Small intestine (tissue), 7 donors: ENCODE data around the gene NFIX. TPM values are rescaled to one million over a fixed set of nuclear protein-coding genes. Genes with fewer than 3 reads are reported as not detected.
A peak's percentile ranks its signal among the peaks of the same experiment; 100 is the strongest.
"Not testable (repeated sequence)": the region's sequence is repeated elsewhere in the genome, so short reads cannot be mapped to it uniquely, and the experiment has no call there.

Experiments
- DNase-seq, 2 donors: peaks; one replicate each; pipeline versions ENCODE4 v3.0.0 to v3.0.0-alpha.2; 2013
- FAIRE-seq: peaks from 2 replicates; lab custom pipeline; 2012; peaks lifted over from hg19 to GRCh38; lab: Jason Lieb, UNC
- H3K27ac ChIP-seq, 3 donors: one replicate each; pipeline ENCODE4 v1.5.1; 2013; ENCODE audit warnings: low read length in 2 of 3, mild to moderate bottlenecking in 2 of 3, control low read depth in 1 of 3, inconsistent platforms in 1 of 3, low read depth in 1 of 3, moderate library complexity in 1 of 3
- H3K27me3 ChIP-seq, 3 donors: one replicate each; pipeline ENCODE4 v1.6.1; 2013; ENCODE audit warnings: low read length in 3 of 3, inconsistent platforms in 1 of 3; ENCODE audit not compliant: control insufficient read depth in 3 of 3, insufficient read depth in 3 of 3
- H3K36me3 ChIP-seq, 3 donors: one replicate each; pipeline ENCODE4 v1.6.1; 2013; ENCODE audit warnings: low read length in 3 of 3, inconsistent platforms in 1 of 3, low read depth in 1 of 3, mild to moderate bottlenecking in 1 of 3, moderate library complexity in 1 of 3; ENCODE audit not compliant: control insufficient read depth in 3 of 3, insufficient read depth in 2 of 3
- H3K4me1 ChIP-seq, 3 donors: one replicate each; pipeline ENCODE4 v1.6.1; 2013; ENCODE audit warnings: low read length in 2 of 3, inconsistent platforms in 1 of 3, low read depth in 1 of 3, mild to moderate bottlenecking in 1 of 3, moderate library complexity in 1 of 3; ENCODE audit not compliant: control insufficient read depth in 3 of 3, insufficient read depth in 2 of 3
- H3K4me3 ChIP-seq, 3 donors: one replicate each; pipeline ENCODE4 v1.5.1; 2013; ENCODE audit warnings: low read length in 3 of 3, control low read depth in 1 of 3, inconsistent platforms in 1 of 3, low read depth in 1 of 3, mild to moderate bottlenecking in 1 of 3, moderate library complexity in 1 of 3
- H3K9me3 ChIP-seq, 2 donors: one replicate each; pipeline ENCODE4 v1.6.1; 2013; ENCODE audit warnings: low read depth in 1 of 2, low read length in 1 of 2; ENCODE audit not compliant: control insufficient read depth in 2 of 2, insufficient read depth in 1 of 2
- WGBS, 3 donors: extraction: QIAGEN DNeasy Blood & Tissue Kit; methylation state at CpG; one replicate each; pipeline ENCODE4 v1.1.7; 2013; 5-methylcytosine and 5-hydroxymethylcytosine counted together
- polyA plus RNA-seq, 4 donors: library from polyadenylated mRNA; stranded (reverse) in 3 of 4; unstranded in 1 of 4; fragments of 200-250 nt in 3 of 4; fragments of 120-200 nt in 1 of 4; gene quantifications; one replicate each; pipeline versions ENCODE4 v1.2.1 to v1.2.3, GENCODE V29; 2013
- donor health status: healthy with polysubstance abuse.
- donor health status: control.
- donor health status: control.
- donor health status: Bipolar disorder and iron deficiency.
- donor health status: healthy.

Gene NFIX
- polyA plus RNA-seq, 4 donors: 2.9 to 31.4 (median 10.0) TPM

GRCh38 chr19:12949363-12950283, 45.7 kb upstream of the NFIX start:
- Histone ChIP-seq H3K4me1 (peaks cover 0 to 11% (median 2%) of the 10 kb centered on the region in 3 donors), H3K36me3 (peaks cover 18 to 84% (median 21%) of the 10 kb centered on the region in 3 donors), H3K27ac (no peak overlapping the region), H3K4me3 (no peak overlapping the region), H3K27me3 (no peaks in the 10 kb centered on the region), H3K9me3 (no peaks in the 10 kb centered on the region)
- 79 to 86% (median 82%) methylated on average over 16 of the region's 16 CpGs for WGBS, 3 donors
- FAIRE-seq: no peak
- DNase-seq: no peak

GRCh38 chr19:12952050-12952449, 43.2 kb upstream of the NFIX start:
- not testable (repeated sequence) for H3K27me3 ChIP-seq, H3K4me3 ChIP-seq, FAIRE-seq, H3K9me3 ChIP-seq, DNase-seq
- peaks cover 16 to 83% (median 21%) of the 10 kb centered on the region in 3 donors for H3K36me3 ChIP-seq
- 89 to 91% (median 91%) methylated on average over 6 of the region's 6 CpGs for WGBS, 3 donors
- peak overlapping the region in 1 of 3 donors; percentile 70 for H3K27ac ChIP-seq
- H3K4me1 ChIP-seq: peaks cover 0 to 10% (median 0%) of the 10 kb centered on the region in 3 donors

DNA sequence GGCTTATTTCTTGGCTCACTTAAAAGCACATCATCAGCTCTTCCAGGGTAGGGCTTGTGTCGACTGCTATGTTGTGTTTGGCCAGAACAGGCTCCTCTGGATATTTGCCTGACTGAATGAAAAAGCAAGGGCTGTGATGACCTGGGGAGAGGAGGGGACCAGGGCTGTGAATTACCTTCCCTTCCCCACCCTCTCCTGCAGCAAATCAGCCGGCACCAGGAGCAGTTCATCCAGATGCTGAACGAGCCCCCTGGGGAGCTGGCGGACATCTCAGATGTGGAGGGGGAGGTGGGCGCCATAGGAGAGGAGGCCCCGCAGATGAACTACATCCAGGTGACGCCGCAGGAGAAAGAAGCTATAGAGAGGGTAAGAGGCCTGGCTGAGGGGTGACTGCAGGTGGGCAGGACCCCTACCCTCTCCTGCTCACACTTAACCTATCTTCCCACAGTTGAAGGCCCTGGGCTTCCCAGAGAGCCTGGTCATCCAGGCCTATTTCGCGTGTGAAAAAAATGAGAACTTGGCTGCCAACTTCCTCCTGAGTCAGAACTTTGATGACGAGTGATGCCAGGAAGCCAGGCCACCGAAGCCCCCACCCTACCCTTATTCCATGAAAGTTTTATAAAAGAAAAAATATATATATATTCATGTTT, 42.7 kb upstream of the NFIX start:
- H3K36me3 ChIP-seq: peaks cover 16 to 79% (median 21%) of the 10 kb centered on the region in 3 donors
- no peak for DNase-seq
- WGBS, 3 donors: 64 to 84% (median 73%) methylated on average over 11 to 12 of the region's 12 CpGs
- H3K27ac ChIP-seq: peak overlapping the region in 1 of 3 donors; percentile 70
- no peaks in the 10 kb centered on the region for H3K27me3 ChIP-seq
- no peak for FAIRE-seq
- no peaks in the 10 kb centered on the region for H3K9me3 ChIP-seq
- H3K4me1 ChIP-seq: peaks cover 0 to 6% (median 0%) of the 10 kb centered on the region in 3 donors
- no peak overlapping the region for H3K4me3 ChIP-seq

- Histone ChIP-seq H3K27ac (peak overlapping the region in 1 of 3 donors; percentile 62), H3K4me3 (no peak overlapping the region), H3K9me3 (no peaks in the 10 kb centered on the region), H3K36me3 (peaks cover 16 to 72% (median 21%) of the 10 kb centered on the region in 3 donors), H3K27me3 (no peaks in the 10 kb centered on the region), H3K4me1 (peaks cover 0 to 6% (median 0%) of the 10 kb centered on the region in 3 donors)
- FAIRE-seq: no peak
- 48 to 67% (median 66%) methylated on average over 11 of the region's 11 CpGs for WGBS, 3 donors
- DNase-seq: peak in 1 of 2 donors; percentile 28
Observed at GRCh38 chr19:12953138-12953798, 42.0 kb upstream of the NFIX start.

DNA sequence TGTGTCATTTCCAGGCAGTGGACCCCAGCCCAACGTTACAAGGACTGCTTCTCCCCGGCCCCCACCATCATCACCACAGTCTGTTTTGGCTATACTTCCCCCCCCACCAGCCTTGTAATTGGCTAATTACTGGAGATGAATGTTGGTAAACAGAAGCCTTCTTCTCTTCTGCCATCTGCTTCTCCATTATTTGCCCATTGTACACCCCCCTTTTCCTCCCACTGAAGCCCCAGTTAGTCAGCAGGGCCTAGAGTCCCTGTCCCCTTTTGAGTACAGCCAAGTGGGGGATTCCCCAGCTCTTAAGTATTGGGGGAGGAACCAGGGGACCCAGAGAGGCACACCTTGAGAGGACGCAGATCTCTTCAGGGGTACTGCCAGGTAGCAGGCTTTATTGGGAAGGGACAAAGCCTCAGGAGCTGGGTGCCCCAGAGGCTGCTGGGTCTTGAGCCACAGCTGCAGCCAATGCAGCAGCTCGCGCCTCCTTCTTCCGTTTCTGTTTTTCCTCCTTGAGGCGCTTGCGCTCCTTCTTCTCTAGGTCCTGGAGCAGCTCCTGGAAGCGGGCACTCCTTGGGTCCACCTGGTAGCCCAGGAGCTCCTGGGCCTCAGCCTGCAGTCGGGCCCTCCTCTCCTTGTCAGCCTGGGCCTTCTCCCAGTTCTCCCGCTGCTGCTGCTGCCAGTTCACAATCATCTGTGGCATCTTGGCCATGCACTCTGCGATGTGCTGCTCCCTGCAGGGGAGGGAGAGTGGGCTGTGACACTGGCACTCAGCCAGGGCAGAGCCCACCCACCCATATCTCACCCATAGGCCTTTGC, 41.3 kb upstream of the NFIX start:
- Histone ChIP-seq H3K9me3 (no peaks in the 10 kb centered on the region), H3K27me3 (no peaks in the 10 kb centered on the region), H3K36me3 (peaks cover 12 to 65% (median 14%) of the 10 kb centered on the region in 3 donors), H3K4me1 (peaks cover 0 to 6% (median 0%) of the 10 kb centered on the region in 3 donors), H3K4me3 (no peak overlapping the region), H3K27ac (peak overlapping the region in 1 of 3 donors; percentile 74)
- DNase-seq (no peak), FAIRE-seq (no peak)
- WGBS, 3 donors: 62 to 69% (median 68%) methylated on average over 11 to 12 of the region's 12 CpGs

DNA sequence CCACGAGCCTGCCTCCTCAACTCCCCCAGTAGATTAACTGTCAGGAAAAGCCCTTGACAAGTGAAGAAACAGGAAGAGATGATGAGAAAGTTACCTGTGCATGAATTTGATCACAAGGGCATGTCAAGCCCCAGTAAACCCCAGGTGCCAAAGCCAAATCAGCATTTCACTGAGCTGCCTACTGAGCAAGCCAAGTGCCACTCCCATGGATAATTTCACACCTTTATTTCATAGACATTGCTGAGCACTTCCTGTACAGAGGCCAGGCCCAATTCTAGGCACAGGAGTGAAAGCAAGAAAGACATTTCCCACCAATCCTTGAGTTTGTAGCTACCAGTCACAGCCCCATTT, 40.7 kb upstream of the NFIX start:
- Histone ChIP-seq H3K9me3 (no peaks in the 10 kb centered on the region), H3K27ac (peak overlapping the region in 1 of 3 donors; percentile 74), H3K36me3 (peaks cover 8 to 59% (median 12%) of the 10 kb centered on the region in 3 donors), H3K27me3 (no peaks in the 10 kb centered on the region), H3K4me3 (no peak overlapping the region), H3K4me1 (peaks cover 0 to 6% (median 0%) of the 10 kb centered on the region in 3 donors)
- no peak for FAIRE-seq
- DNase-seq: peak in 1 of 2 donors; percentile 58
- WGBS, 3 donors: 19 to 38% (median 36%) methylated on average over 1 of the region's 1 CpG

DNA sequence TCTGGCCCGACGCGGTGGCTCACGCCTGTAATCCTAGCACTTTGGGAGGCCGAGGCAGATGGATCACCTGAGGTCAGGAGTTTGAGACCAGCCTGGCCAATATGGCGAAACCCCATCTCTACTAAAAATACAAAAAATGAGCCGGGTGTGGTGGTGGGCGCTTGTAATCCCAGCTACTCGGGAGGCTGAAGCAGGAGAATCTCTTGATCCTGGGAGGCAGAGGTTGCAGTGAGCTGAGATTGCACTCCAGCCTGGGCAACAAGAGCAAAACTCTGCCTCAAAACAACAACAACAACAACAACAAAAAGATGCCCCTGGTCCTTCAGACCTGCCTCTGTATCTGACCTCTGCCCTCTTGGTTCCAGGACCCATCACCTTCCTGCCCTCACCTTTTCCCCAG, 39.7 kb upstream of the NFIX start:
- not testable (repeated sequence) for H3K9me3 ChIP-seq, DNase-seq, H3K27me3 ChIP-seq, H3K4me1 ChIP-seq, FAIRE-seq
- 78 to 87% (median 86%) methylated on average over 9 of the region's 9 CpGs for WGBS, 3 donors
- peak overlapping the region in 1 of 3 donors; percentile 88 for H3K27ac ChIP-seq
- H3K4me3 ChIP-seq: peak overlapping the region in 1 of 3 donors; percentile 85
- H3K36me3 ChIP-seq: peaks cover 3 to 50% (median 8%) of the 10 kb centered on the region in 3 donors
